Mesothelial cell of epicardium (in vitro differentiated cells): ENCODE measurements around the gene RPL14. TPM values are rescaled to one million over a fixed set of nuclear protein-coding genes. Genes with fewer than 3 reads are reported as not detected.

ENCODE experiments used
- DNase-seq, 2 experiments: peaks; one replicate each; pipeline ENCODE4 v3.0.0; 2021; ENCODE audit warnings: low spot score in 2 of 2; ENCODE audit not compliant: unreplicated experiment in 2 of 2
- H3K27ac Mint-ChIP-seq: 2 replicates; pipeline ENCODE4 v1.8.0; 2021; ENCODE audit warnings: mixed read lengths
- H3K27me3 Mint-ChIP-seq: 2 replicates; pipeline ENCODE4 v1.8.0; 2021; ENCODE audit warnings: low read depth, mixed read lengths
- H3K36me3 Mint-ChIP-seq: 2 replicates; pipeline ENCODE4 v1.8.0; 2021; ENCODE audit warnings: mixed read lengths
- H3K4me1 Mint-ChIP-seq: 2 replicates; pipeline ENCODE4 v1.8.0; 2021; ENCODE audit warnings: mixed read lengths
- H3K4me3 Mint-ChIP-seq: 2 replicates; pipeline ENCODE4 v1.8.0; 2021; ENCODE audit warnings: mild to moderate bottlenecking, moderate library complexity, mixed read lengths
- H3K9me3 Mint-ChIP-seq: 2 replicates; pipeline ENCODE4 v1.8.0; 2021; ENCODE audit warnings: mixed read lengths
- total RNA-seq: library from RNA; stranded (reverse); gene quantifications from 3 replicates; pipeline ENCODE4 v1.2.1, GENCODE V29; 2021
- TF ChIP-seq, protein P1 (sequence below): fragments of 200-600 bp; sonication (generic); IDR thresholded peaks from one replicate; pipeline ENCODE4 v1.5.0; 2021; ENCODE audit warnings: antibody characterized with exemption; ENCODE audit not compliant: unreplicated experiment

RPL14 gene
- total RNA-seq, 1 donor from 2014 or later = 1,756 TPM

DNA sequence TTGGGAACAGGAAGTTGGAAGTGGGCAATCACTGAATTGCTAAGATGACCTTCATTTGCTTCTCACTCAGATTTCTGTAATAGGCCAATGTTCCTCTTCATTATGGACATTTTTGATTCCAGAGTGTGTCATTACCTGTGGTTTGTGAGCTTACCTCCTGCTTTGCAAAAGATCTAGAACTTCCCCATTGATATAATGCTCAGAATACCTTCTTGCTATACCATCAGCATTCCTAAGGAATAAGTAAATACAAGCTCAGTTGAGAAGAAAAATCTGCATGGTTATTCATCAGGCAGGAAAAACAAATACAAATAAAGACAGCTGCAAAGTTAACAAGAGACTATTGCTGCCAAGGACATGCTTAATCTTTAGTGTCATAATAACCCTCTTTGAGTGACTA, 5.6 kb upstream of the RPL14 start:
- peaks cover 2% of the 10 kb centered on the region for H3K36me3 Mint-ChIP-seq
- peak overlapping the region; percentile 85 for H3K4me3 Mint-ChIP-seq
- H3K27ac Mint-ChIP-seq = no peak overlapping the region
- H3K27me3 Mint-ChIP-seq = no peaks in the 10 kb centered on the region
- TF ChIP-seq, protein P1, sequence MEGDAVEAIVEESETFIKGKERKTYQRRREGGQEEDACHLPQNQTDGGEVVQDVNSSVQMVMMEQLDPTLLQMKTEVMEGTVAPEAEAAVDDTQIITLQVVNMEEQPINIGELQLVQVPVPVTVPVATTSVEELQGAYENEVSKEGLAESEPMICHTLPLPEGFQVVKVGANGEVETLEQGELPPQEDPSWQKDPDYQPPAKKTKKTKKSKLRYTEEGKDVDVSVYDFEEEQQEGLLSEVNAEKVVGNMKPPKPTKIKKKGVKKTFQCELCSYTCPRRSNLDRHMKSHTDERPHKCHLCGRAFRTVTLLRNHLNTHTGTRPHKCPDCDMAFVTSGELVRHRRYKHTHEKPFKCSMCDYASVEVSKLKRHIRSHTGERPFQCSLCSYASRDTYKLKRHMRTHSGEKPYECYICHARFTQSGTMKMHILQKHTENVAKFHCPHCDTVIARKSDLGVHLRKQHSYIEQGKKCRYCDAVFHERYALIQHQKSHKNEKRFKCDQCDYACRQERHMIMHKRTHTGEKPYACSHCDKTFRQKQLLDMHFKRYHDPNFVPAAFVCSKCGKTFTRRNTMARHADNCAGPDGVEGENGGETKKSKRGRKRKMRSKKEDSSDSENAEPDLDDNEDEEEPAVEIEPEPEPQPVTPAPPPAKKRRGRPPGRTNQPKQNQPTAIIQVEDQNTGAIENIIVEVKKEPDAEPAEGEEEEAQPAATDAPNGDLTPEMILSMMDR = no peak
- H3K4me1 Mint-ChIP-seq = peaks cover 22% of the 10 kb centered on the region
- no peaks in the 10 kb centered on the region for H3K9me3 Mint-ChIP-seq
- DNase-seq = no peak

DNA sequence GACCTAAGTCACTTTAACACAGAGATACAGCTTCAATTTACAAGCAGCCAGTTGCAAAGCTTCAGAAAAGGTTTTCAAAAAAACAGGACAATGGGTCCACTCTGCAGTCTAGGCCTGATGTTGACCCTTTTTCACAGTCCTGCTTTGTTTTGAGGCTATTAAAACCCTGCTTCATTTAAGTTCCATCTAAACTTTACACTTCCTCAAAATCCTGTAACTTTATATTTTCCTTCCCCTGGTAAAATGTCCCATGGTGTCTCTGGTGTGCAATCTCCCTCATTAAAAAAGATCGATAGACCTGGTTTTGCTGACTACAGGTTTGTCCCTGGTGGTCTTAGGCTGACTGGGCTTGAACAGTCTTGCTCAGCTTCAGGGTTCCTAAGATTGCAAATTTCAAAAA, 5.1 kb upstream of the RPL14 start:
- Mint-ChIP-seq H3K4me3 (peak overlapping the region; percentile 85), H3K9me3 (no peaks in the 10 kb centered on the region), H3K27me3 (no peaks in the 10 kb centered on the region), H3K4me1 (peaks cover 25% of the 10 kb centered on the region), H3K27ac (peak overlapping the region; percentile 99), H3K36me3 (peaks cover 2% of the 10 kb centered on the region)
- no peak for DNase-seq
- TF ChIP-seq, protein P1 = no peak

- Mint-ChIP-seq H3K36me3 (peaks cover 2% of the 10 kb centered on the region), H3K4me1 (peaks cover 25% of the 10 kb centered on the region), H3K4me3 (peak overlapping the region; percentile 85)
These were observed 4.6 kb upstream of the RPL14 start for GRCh38 chr3:40452562-40452875.

DNA sequence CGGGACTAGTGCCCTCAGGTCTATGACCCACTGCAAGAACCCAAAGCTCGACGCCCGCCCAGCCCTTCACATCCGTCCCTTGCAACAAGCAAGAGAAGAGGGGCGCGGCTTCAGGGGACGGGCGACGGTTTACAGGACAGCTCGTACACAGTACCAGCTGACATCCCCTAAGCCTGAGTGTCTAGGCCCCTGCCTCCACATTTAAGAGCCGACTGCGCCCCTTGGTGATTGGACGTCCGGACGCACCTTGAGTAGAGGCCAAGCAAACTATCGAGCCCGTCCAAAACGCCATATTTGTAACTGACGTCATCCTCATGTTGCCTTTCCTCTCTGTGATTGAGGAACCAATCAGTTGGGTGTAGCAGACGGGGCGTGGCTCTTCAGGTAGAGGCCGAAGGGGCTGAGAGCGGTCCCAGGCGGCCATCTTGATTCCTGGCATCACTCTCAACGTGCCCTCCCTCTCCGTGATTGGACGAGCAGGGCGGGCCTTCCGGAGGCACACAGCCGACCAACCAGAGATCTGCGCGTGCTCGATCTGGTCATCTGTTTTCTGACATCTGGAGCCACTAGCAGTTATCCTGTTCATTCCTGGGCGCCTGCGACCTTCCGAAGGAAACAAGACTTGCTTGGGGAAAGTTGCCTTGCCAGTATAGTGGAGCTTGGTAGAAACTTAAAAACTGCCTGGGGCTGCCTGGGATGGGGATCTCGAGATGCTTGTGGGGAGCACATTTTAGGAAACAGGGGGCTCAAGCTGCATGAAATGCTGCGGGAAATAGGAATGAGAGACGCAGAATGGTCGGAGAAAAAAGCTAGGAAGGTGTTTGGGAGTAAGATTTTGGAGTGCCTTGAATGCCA, 4.0 kb upstream of the RPL14 start:
- Mint-ChIP-seq H3K36me3 (peaks cover 3% of the 10 kb centered on the region), H3K4me1 (peaks cover 31% of the 10 kb centered on the region), H3K4me3 (peak overlapping the region; percentile 85), H3K27ac (peak overlapping the region; percentile 99), H3K9me3 (no peaks in the 10 kb centered on the region), H3K27me3 (no peaks in the 10 kb centered on the region)
- TF ChIP-seq, protein P1 = no peak
- DNase-seq = peak; percentile 91

More at GRCh38 chr3:40452562-40452875, 4.6 kb upstream of the RPL14 start:
- peak overlapping the region; percentile 99 for H3K27ac Mint-ChIP-seq
- TF ChIP-seq, protein P1 = no peak
- H3K27me3 Mint-ChIP-seq = no peaks in the 10 kb centered on the region
- DNase-seq = no peak
- H3K9me3 Mint-ChIP-seq = no peaks in the 10 kb centered on the region

GRCh38 chr3:40453933-40454332, 3.2 kb upstream of the RPL14 start:
- Mint-ChIP-seq H3K4me3 (peak overlapping the region; percentile 85), H3K27ac (peak overlapping the region; percentile 99), H3K9me3 (no peaks in the 10 kb centered on the region), H3K4me1 (peaks cover 39% of the 10 kb centered on the region), H3K36me3 (peaks cover 8% of the 10 kb centered on the region), H3K27me3 (no peaks in the 10 kb centered on the region)
- TF ChIP-seq, protein P1 = no peak
- DNase-seq = no peak
